Measurements from ENCODE around the gene ZRANB3.
"Not testable (repeated sequence)": the region's sequence is repeated elsewhere in the genome, so short reads cannot be mapped to it uniquely, and the experiment has no call there.

Gene ZRANB3

GRCh38 chr2:135103843-135104242 lies 427.2 kb downstream of the ZRANB3 start:
- no peak for DNase-seq (ENCODE audit: low read depth in 1 of 2, low spot score in 1 of 2)
- no peak for TF ChIP-seq JUND (IDR thresholded peaks at IDR 0.05; ENCODE audit: low read depth)
- in situ Hi-C loops (cut with HindIII; ENCODE audit: low pct_unique_long_range_greater_than_20kb, low sequenced_read_pairs), result no loop called here

- DNase-seq (ENCODE audit: low read depth in 1 of 2, low spot score in 1 of 2), result no peak
- no peak for TF ChIP-seq JUND (IDR thresholded peaks at IDR 0.05; ENCODE audit: low read depth)
- in situ Hi-C loops (cut with HindIII; ENCODE audit: low pct_unique_long_range_greater_than_20kb, low sequenced_read_pairs), result no loop called here
Observed at GRCh38 chr2:135099802-135100483, 431.1 kb downstream of the ZRANB3 start.

- in situ Hi-C loops (cut with HindIII; ENCODE audit: low pct_unique_long_range_greater_than_20kb, low sequenced_read_pairs), result no loop called here
- no peak for DNase-seq (ENCODE audit: low read depth in 1 of 2, low spot score in 1 of 2)
- TF ChIP-seq JUND (IDR thresholded peaks at IDR 0.05; ENCODE audit: low read depth), result no peak
Observed at GRCh38 chr2:135097532-135098231, 433.3 kb downstream of the ZRANB3 start.

- in situ Hi-C loops (cut with HindIII; ENCODE audit: low pct_unique_long_range_greater_than_20kb, low sequenced_read_pairs), result no loop called here
- DNase-seq (ENCODE audit: low read depth in 1 of 2, low spot score in 1 of 2), result no peak
- no peak for TF ChIP-seq JUND (IDR thresholded peaks at IDR 0.05; ENCODE audit: low read depth)
Observed at GRCh38 chr2:135096665-135097446, 434.2 kb downstream of the ZRANB3 start.

DNA sequence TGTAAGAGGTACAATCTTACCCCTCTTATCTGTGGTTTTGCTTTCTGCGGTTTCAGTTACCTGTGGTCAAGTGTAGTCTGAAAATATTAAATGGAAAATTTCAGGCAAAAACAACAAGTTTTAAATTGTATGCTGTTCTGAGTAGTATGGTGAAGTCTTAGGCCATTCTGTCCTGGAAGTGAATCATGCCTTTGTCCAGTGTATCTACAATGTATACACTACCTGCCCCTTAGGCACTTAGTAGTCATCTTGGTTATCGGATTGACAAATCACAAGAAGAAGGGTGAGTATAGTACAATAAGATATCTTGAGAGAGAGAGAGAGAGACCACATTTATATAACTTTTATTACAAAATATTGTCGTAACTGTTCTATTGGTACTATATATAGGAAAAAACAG lies 435.4 kb downstream of the ZRANB3 start:
- in situ Hi-C loops (cut with HindIII; ENCODE audit: low pct_unique_long_range_greater_than_20kb, low sequenced_read_pairs), result no loop called here
- TF ChIP-seq JUND (IDR thresholded peaks at IDR 0.05; ENCODE audit: low read depth), result no peak
- DNase-seq (ENCODE audit: low read depth in 1 of 2, low spot score in 1 of 2), result no peak

DNA sequence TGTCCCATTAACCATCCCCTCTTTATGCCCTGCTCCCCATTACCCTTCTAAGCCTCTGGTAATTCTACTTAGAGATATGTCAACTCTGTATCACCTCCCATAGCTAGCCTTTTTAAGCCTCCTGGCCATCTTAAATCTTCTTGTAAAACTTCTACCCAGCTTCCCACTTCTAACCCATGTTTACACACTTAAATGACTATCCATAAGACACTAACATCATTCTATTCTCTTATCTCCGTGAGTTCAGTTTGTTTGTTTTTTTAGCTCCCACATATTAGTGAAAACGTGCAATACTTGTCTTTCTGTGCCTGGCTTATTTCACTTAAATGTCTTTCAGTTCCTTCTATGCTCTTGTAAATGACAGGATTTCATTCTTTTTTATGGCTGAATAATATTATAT lies 436.5 kb downstream of the ZRANB3 start:
- TF ChIP-seq JUND (IDR thresholded peaks at IDR 0.05; ENCODE audit: low read depth), result no peak
- in situ Hi-C loops (cut with HindIII; ENCODE audit: low pct_unique_long_range_greater_than_20kb, low sequenced_read_pairs), result no loop called here
- no peak for DNase-seq (ENCODE audit: low read depth in 1 of 2, low spot score in 1 of 2)

DNA sequence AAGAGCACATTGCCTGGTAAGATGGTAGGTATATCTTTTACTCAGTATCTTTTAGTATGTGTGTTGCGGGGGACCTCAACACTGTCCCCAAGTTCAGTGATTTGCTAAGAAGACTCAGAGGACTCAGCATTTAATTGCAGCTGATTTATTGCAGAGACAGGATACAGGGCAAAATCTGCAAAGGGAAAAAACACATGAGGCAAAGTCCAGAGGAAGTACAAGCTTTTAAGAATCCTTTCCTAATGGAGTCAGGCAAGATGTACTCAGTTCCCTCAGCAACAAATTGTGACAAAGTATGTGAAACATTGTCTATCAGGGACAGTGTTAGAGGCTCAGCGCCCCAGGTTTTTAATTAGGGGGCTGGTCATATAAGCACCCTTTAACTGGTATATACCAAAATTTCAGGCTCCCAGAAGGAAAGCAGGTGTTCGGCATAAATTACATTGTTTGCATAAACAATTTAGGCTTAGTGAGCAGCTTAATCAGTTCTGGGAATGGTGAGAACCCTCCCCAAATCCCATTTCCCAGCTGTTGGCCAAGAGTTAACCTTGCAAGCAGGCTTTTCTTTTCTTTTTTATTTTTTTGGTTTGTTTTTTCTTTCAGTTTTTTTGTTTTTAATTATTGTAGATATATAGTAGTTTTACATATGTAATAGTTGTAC lies 437.2 kb downstream of the ZRANB3 start:
- DNase-seq (ENCODE audit: low read depth in 1 of 2, low spot score in 1 of 2), result no peak
- in situ Hi-C loops (cut with HindIII; ENCODE audit: low pct_unique_long_range_greater_than_20kb, low sequenced_read_pairs), result no loop called here
- TF ChIP-seq JUND (IDR thresholded peaks at IDR 0.05; ENCODE audit: low read depth), result no peak

DNA sequence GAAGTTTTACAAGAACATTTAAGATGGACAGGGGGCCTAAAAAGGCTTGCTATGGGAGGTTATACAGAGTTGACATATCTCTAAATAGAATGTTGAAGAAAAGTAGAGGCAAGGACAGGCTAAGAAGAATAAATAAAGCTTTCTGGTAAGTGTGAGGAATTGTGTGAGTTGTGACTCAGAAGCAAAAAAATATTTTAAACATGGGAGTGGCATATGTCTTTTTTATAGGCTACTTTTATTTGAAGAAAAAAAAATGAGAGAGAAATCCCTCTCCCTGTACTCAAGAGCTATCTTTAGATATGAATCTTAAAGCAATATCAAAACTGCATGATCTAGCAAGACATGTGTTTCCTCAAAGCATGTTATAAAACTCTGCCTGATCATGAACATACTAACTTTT lies 437.8 kb downstream of the ZRANB3 start:
- no peak for TF ChIP-seq JUND (IDR thresholded peaks at IDR 0.05; ENCODE audit: low read depth)
- in situ Hi-C loops (cut with HindIII; ENCODE audit: low pct_unique_long_range_greater_than_20kb, low sequenced_read_pairs), result no loop called here
- no peak for DNase-seq (ENCODE audit: low read depth in 1 of 2, low spot score in 1 of 2)

DNA sequence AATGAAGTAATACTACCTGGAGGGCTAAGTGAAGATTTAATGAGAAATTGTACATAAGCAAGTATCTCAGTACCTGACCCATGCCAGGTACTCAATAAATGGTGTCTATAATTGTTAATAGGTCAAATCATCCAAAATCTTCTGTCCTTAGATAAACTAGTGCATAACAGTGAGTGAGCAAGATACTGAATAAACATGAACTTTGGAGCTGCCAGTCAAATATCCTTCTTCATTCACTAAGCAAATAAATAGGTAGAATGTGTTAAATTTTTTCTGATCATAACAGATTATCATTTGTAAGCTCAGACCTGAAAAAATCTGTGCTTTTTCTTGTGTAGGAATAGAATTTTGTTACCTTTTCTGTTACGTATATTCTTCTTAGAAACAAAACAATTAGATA lies 439.3 kb downstream of the ZRANB3 start:
- no peak for TF ChIP-seq JUND (IDR thresholded peaks at IDR 0.05; ENCODE audit: low read depth)
- in situ Hi-C loops (cut with HindIII; ENCODE audit: low pct_unique_long_range_greater_than_20kb, low sequenced_read_pairs), result no loop called here
- DNase-seq (ENCODE audit: low read depth in 1 of 2, low spot score in 1 of 2), result no peak

DNA sequence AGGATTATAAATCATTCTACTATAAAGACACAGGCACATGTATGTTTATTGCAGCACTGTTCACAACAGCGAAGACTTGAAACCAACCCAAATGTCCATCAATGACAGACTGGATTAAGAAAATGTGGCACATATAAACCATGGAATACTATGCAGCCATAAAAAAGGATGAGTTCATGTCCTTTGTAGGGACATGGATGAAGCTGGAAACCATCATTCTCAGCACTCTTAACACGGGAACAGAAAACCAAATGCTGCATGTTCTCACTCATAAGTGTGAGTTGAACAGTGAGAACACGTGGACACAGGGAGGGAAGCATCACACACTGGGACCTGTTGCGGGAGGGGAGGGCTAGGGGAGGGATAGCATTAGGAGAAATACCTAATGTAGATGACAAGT lies 441.4 kb downstream of the ZRANB3 start:
- in situ Hi-C loops (cut with HindIII; ENCODE audit: low pct_unique_long_range_greater_than_20kb, low sequenced_read_pairs); DNase-seq (ENCODE audit: low read depth in 1 of 2, low spot score in 1 of 2): not testable (repeated sequence)
